Sigmoid colon (tissue), 4 donors: ENCODE measurements around the gene HDAC9.

ENCODE experiments used
- EP300 ChIP-seq, 4 donors: sonication (generic); formaldehyde crosslinking; IDR thresholded peaks; one replicate each; pipeline ENCODE4 v1.6.1; 2017; ENCODE audit warnings: antibody characterized with exemption in 4 of 4
- POLR2A ChIP-seq, 2 donors: fragments of 450-650 bp; IDR thresholded peaks; one replicate each; pipeline ENCODE4 v1.6.1; 2016; ENCODE audit warnings: antibody characterized with exemption in 2 of 2, mild to moderate bottlenecking in 2 of 2, moderate library complexity in 2 of 2
- TF ChIP-seq, protein P1 (sequence below), 4 experiments: fragments of 450-650 bp in 3 of 4; fragments of 200-600 bp in 1 of 4; IDR thresholded peaks; one replicate each; pipeline ENCODE4 v1.5.1; 2016 to 2019; ENCODE audit warnings: antibody characterized with exemption in 4 of 4, mild to moderate bottlenecking in 3 of 4, moderate library complexity in 2 of 4

DNA sequence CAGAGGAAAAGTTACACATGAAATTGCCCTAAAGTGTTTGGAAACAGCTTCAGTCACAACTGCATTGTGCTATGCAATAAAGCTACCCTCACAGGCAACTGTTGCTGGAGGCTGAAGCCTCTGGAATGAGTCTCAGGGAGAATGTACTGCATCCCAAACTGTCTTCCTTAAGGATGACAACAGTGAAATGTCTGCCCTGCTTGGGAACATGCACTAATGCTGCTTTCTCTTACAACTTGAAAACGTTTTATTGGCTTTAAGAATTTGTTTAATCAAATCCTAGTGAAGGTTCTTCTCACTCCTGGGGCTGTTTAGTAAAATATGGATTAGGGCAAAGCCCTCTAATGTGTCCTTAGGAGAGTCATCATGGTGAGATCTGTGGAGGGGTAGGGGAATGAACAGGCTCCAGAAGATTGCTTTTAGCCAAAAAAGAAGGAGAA is 406.5 kb downstream of the HDAC9 start:
- TF ChIP-seq, protein P1, sequence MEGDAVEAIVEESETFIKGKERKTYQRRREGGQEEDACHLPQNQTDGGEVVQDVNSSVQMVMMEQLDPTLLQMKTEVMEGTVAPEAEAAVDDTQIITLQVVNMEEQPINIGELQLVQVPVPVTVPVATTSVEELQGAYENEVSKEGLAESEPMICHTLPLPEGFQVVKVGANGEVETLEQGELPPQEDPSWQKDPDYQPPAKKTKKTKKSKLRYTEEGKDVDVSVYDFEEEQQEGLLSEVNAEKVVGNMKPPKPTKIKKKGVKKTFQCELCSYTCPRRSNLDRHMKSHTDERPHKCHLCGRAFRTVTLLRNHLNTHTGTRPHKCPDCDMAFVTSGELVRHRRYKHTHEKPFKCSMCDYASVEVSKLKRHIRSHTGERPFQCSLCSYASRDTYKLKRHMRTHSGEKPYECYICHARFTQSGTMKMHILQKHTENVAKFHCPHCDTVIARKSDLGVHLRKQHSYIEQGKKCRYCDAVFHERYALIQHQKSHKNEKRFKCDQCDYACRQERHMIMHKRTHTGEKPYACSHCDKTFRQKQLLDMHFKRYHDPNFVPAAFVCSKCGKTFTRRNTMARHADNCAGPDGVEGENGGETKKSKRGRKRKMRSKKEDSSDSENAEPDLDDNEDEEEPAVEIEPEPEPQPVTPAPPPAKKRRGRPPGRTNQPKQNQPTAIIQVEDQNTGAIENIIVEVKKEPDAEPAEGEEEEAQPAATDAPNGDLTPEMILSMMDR (IDR thresholded peaks at IDR 0.05): no peak
- TF ChIP-seq POLR2A (IDR thresholded peaks at IDR 0.05): no peak
- TF ChIP-seq EP300 (IDR thresholded peaks at IDR 0.05): no peak
